ENCODE measurements around the gene SORCS2. TPM values are rescaled to one million over a fixed set of nuclear protein-coding genes. Genes with fewer than 3 reads are reported as not detected.

SORCS2 gene
- total RNA-seq, 1 experiment from 2014 or later = 4.1 TPM

DNA sequence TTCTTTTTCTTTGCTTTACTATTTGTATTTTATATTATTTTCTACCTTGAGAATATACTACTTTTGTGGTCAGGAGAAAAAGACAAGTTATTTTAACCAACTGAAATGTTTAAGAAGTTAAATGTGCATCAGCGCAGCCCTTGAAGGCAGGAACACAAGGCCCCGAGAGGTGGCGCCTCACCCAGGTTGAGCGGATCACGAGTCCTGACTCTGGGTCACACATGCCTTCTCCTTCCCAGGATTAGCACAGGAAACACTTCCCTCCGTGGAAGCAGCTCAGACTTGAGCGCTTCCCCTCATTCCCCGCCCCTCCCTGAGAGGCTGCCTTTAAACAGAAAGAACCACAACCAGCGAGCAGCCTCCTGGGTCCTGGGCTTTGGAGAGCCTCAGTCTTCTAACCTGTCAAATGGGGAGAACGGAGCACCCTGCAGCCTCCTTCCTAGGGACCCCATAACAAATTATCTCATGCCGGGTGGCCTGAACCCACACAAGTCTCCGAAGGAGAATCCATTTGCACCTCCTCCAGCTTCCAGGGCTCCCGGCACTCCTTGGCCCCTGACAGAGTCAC is 529.7 kb downstream of the SORCS2 start:
- H3F3A ChIP-seq (ENCODE audit: low read length, unreplicated experiment) = no peaks in the 10 kb centered on the region
- no peak overlapping the region for H3K4me2 ChIP-seq (ENCODE audit: low read length)
- no peaks in the 10 kb centered on the region for H4K20me1 ChIP-seq (ENCODE audit: low read length)
- ChIA-PET POLR2A (ENCODE audit: unreplicated experiment) (no interaction called here), CTCF (no interaction called here)
- no peaks in the 10 kb centered on the region for H3K36me3 ChIP-seq (ENCODE audit: low read depth, low read length)
- no TSS peak for BruUV-seq (replicated peaks)
- ATAC-seq = peak; percentile 65
- H3K9me3 ChIP-seq (ENCODE audit: low read length) = no peaks in the 10 kb centered on the region
- no peak overlapping the region for H3K27ac ChIP-seq (ENCODE audit: low read length)
- H2AFZ ChIP-seq (ENCODE audit: low read length) = no peak overlapping the region
- no peak overlapping the region for H3K9ac ChIP-seq (ENCODE audit: low read length)
- no peak overlapping the region for H3K4me3 ChIP-seq (ENCODE audit: low read length)
- TF ChIP-seq, protein P1, sequence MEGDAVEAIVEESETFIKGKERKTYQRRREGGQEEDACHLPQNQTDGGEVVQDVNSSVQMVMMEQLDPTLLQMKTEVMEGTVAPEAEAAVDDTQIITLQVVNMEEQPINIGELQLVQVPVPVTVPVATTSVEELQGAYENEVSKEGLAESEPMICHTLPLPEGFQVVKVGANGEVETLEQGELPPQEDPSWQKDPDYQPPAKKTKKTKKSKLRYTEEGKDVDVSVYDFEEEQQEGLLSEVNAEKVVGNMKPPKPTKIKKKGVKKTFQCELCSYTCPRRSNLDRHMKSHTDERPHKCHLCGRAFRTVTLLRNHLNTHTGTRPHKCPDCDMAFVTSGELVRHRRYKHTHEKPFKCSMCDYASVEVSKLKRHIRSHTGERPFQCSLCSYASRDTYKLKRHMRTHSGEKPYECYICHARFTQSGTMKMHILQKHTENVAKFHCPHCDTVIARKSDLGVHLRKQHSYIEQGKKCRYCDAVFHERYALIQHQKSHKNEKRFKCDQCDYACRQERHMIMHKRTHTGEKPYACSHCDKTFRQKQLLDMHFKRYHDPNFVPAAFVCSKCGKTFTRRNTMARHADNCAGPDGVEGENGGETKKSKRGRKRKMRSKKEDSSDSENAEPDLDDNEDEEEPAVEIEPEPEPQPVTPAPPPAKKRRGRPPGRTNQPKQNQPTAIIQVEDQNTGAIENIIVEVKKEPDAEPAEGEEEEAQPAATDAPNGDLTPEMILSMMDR (conservative IDR thresholded peaks at IDR 0.05; ENCODE audit: low read depth, low read length) = peak; percentile 66
- TF ChIP-seq EZH2 (IDR thresholded peaks at IDR 0.05; ENCODE audit: low read length, unreplicated experiment) (no peak), EZH2phosphoT487 (IDR thresholded peaks at IDR 0.05; ENCODE audit: borderline replicate concordance, low read length) (no peak)
- H3K4me1 ChIP-seq (ENCODE audit: insufficient read depth, low read length) = peaks cover 3% of the 10 kb centered on the region; the same call in 1 of the 2 replicates
- no peaks in the 10 kb centered on the region for H3K27me3 ChIP-seq (ENCODE audit: low read length)
- DNase-seq = peak; percentile 48
- intact Hi-C loops (cut with micrococcal nuclease) = loop anchor here (2.0 kb wide), 1 partner anchor 81 kb away; no protein-coding TSS in a partner anchor
- no peaks in the 10 kb centered on the region for H3K9me2 ChIP-seq (replicated peaks; ENCODE audit: low read length)
- H3K79me2 ChIP-seq (ENCODE audit: low read length) = no peaks in the 10 kb centered on the region

DNA sequence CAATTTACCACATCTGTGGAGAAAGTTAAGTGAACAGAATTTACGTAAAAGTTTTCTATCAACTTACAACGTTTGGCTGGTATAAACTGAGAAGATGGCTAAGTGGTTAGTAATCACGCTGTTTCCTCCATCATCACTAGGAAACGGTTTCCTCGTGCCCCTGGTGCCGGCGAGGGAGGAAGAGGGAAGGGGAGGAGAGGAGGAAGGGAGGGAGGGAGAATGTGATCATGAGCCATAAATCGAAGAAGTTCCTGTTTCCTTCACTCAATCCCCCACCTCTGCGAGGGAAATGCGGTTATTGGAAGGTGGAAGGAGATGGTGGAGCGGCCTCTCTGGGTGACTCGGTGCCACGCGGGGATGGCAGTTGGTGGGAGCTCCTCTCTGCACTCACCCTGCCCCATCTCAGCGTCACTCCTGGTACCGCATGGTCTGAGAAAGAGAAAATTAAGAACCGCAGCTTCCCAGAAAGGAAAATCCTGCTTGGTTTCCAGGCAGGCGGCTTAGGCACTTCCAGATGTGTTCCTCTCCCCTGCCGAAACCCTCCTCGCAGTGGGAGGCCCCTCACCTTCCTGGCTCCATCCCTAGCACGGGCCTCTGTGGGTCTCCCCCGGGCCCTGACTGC is 530.5 kb downstream of the SORCS2 start:
- Histone ChIP-seq H3K9ac (ENCODE audit: low read length) (no peak overlapping the region), H3K36me3 (ENCODE audit: low read depth, low read length) (no peaks in the 10 kb centered on the region), H3K4me3 (ENCODE audit: low read length) (no peak overlapping the region), H3K9me3 (ENCODE audit: low read length) (no peaks in the 10 kb centered on the region), H3K79me2 (ENCODE audit: low read length) (no peaks in the 10 kb centered on the region), H3K27me3 (ENCODE audit: low read length) (no peaks in the 10 kb centered on the region), H3K9me2 (replicated peaks; ENCODE audit: low read length) (no peaks in the 10 kb centered on the region), H3K27ac (ENCODE audit: low read length) (no peak overlapping the region), H3K4me1 (ENCODE audit: insufficient read depth, low read length) (peaks cover 3% of the 10 kb centered on the region; the same call in 1 of the 2 replicates), H3K4me2 (ENCODE audit: low read length) (no peak overlapping the region), H4K20me1 (ENCODE audit: low read length) (no peaks in the 10 kb centered on the region), H2AFZ (ENCODE audit: low read length) (no peak overlapping the region), H3F3A (ENCODE audit: low read length, unreplicated experiment) (no peaks in the 10 kb centered on the region)
- BruUV-seq (replicated peaks) = no TSS peak
- CTCF ChIA-PET = no interaction called here
- ATAC-seq (no peak), DNase-seq (no peak)
- TF ChIP-seq EZH2 (IDR thresholded peaks at IDR 0.05; ENCODE audit: low read length, unreplicated experiment) (no peak), EZH2phosphoT487 (IDR thresholded peaks at IDR 0.05; ENCODE audit: borderline replicate concordance, low read length) (no peak)
- TF ChIP-seq, protein P1 (conservative IDR thresholded peaks at IDR 0.05; ENCODE audit: low read depth, low read length) = no peak
- POLR2A ChIA-PET (ENCODE audit: unreplicated experiment) = no interaction called here
- intact Hi-C loops (cut with micrococcal nuclease) = loop anchor here (2.0 kb wide), 1 partner anchor 80 kb away; no protein-coding TSS in a partner anchor

DNA sequence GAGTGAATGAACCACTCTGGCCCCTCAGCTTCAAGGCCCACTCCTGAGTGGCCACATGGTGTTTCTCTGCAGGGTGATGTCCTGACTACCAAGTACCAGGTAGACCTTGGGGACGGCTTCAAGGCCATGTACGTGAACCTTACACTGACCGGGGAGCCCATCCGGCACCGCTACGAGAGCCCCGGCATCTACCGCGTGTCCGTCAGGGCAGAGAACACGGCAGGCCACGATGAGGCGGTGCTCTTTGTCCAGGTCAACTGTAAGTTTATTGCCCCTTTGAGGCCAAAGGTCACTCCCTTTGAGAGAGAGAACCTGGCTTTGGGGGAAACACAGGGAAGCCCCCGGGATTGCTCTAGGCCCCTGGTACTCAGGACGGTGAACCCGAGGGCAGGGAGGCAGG is 531.3 kb downstream of the SORCS2 start:
- Histone ChIP-seq H3K27ac (ENCODE audit: low read length) (no peak overlapping the region), H3F3A (ENCODE audit: low read length, unreplicated experiment) (no peaks in the 10 kb centered on the region), H3K9ac (ENCODE audit: low read length) (no peak overlapping the region), H3K9me3 (ENCODE audit: low read length) (no peaks in the 10 kb centered on the region), H3K27me3 (ENCODE audit: low read length) (no peaks in the 10 kb centered on the region), H3K4me2 (ENCODE audit: low read length) (no peak overlapping the region), H3K79me2 (ENCODE audit: low read length) (no peaks in the 10 kb centered on the region), H3K4me1 (ENCODE audit: insufficient read depth, low read length) (peaks cover 3% of the 10 kb centered on the region; the same call in 1 of the 2 replicates), H3K4me3 (ENCODE audit: low read length) (no peak overlapping the region), H2AFZ (ENCODE audit: low read length) (no peak overlapping the region), H3K36me3 (ENCODE audit: low read depth, low read length) (no peaks in the 10 kb centered on the region), H4K20me1 (ENCODE audit: low read length) (no peaks in the 10 kb centered on the region), H3K9me2 (replicated peaks; ENCODE audit: low read length) (no peaks in the 10 kb centered on the region)
- BruUV-seq (replicated peaks) = no TSS peak
- no peak for DNase-seq
- POLR2A ChIA-PET (ENCODE audit: unreplicated experiment) = no interaction called here
- CTCF ChIA-PET = no interaction called here
- intact Hi-C loops (cut with micrococcal nuclease) = loop anchor here (2.0 kb wide), 1 partner anchor 79 kb away; no protein-coding TSS in a partner anchor
- TF ChIP-seq, protein P1 (conservative IDR thresholded peaks at IDR 0.05; ENCODE audit: low read depth, low read length) = no peak
- TF ChIP-seq EZH2phosphoT487 (IDR thresholded peaks at IDR 0.05; ENCODE audit: borderline replicate concordance, low read length) = no peak
- no peak for TF ChIP-seq EZH2 (IDR thresholded peaks at IDR 0.05; ENCODE audit: low read length, unreplicated experiment)
- ATAC-seq = no peak

Data from PC-3 (cell line).